GM12801 (cell line): ENCODE data around the gene NET1.

Experiments used
- TF ChIP-seq, protein P1 (sequence below): IDR thresholded peaks from one replicate; pipeline ENCODE4 v1.5.1; 2011; ENCODE audit warnings: control low read depth; ENCODE audit not compliant: insufficient read length; ENCODE audit errors: extremely low read depth

NET1 gene

DNA sequence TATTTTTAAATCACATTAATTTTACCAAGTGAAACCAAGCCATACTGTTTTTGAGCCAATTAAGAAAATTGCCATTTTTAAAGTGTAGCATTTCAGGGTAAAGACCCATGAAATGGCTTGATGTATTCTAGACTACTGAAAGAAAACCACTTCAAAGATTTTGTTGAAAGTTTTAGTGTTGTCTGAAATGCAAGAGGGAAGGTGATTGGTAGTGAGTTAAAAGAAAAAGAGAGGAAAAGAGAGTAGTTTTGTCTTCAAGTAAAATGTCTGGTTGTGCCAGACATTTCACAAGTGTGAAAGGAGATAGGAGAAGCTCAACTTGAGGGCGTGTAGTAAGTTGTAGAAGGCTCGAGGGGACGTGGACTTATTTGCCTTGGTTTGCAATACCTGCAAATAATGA lies 45.4 kb downstream of the NET1 start:
- TF ChIP-seq, protein P1, sequence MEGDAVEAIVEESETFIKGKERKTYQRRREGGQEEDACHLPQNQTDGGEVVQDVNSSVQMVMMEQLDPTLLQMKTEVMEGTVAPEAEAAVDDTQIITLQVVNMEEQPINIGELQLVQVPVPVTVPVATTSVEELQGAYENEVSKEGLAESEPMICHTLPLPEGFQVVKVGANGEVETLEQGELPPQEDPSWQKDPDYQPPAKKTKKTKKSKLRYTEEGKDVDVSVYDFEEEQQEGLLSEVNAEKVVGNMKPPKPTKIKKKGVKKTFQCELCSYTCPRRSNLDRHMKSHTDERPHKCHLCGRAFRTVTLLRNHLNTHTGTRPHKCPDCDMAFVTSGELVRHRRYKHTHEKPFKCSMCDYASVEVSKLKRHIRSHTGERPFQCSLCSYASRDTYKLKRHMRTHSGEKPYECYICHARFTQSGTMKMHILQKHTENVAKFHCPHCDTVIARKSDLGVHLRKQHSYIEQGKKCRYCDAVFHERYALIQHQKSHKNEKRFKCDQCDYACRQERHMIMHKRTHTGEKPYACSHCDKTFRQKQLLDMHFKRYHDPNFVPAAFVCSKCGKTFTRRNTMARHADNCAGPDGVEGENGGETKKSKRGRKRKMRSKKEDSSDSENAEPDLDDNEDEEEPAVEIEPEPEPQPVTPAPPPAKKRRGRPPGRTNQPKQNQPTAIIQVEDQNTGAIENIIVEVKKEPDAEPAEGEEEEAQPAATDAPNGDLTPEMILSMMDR: no peak

GRCh38 chr10:5458425-5458824 lies 46.1 kb downstream of the NET1 start:
- TF ChIP-seq, protein P1: no peak

- TF ChIP-seq, protein P1: no peak
Measured at GRCh38 chr10:5458949-5459747, 46.8 kb downstream of the NET1 start.

- TF ChIP-seq, protein P1: no peak
Measured at GRCh38 chr10:5460468-5461202, 48.3 kb downstream of the NET1 start.

- TF ChIP-seq, protein P1: no peak
Measured at GRCh38 chr10:5461203-5461588, 48.8 kb downstream of the NET1 start.

DNA sequence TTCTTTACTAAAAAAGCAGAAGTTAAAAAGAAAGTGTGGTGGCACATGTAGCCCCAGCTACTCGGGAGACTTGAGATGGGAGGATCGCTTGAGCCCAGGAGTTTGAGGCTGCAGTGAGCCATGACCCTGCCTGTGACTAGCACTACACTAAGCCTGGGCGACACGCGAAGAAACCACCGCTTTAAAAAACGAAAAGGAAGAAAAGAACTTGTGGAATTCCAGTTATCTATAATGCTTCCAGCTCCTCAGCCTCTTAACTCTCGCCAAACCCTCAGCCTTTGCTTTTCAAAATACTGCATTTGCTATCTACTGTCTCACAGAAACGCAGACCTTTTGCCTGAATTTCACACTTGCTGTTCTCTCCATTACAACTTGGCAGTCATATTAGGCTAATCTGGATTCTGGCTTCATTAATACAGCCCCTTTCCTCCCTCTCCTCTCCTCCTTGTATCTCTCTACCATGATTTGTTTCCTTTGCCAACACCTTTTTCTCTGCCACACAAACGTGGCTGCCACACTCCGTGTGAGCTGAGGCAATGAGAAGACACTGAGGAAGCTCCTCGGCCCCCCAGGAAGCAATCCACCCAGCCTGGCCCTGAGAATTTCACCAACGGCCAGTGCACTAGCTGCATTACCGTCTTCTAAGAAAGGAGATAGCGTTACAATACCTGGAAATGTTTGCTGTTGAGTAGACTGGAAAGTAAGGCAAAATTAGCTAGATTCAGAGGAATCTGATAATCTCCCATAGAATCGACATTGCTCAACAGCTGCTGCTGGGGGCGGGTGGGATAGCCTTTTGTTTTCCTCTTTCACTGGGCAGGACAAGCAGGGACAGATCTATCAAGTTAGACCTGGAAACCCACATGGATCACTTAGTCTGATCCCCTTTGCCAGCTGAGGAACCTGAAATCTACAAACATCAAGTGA lies 49.8 kb downstream of the NET1 start:
- TF ChIP-seq, protein P1: no peak

DNA sequence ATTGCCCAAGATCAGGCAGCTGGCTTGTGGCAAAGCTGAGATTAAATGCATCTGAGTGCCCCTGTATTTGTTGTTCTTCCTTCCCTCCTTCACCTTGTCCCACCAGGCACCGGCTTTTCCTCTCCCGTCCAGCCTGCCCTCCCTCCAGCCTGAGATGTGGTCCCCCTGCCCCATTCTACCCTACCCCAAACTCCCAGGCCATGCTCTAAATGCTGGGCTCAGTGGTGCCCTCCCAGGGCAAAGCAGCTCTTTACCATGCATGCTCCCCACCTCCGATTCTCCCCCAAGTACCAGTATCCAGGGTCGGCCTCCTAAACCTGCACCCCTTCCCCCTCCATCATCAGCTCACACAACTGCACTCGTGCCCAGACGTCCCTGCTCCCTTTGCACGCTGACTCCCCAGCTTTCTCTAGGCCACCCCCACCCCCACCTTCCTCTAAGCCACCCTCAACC lies 50.5 kb downstream of the NET1 start:
- TF ChIP-seq, protein P1: no peak
